ENCODE results near the gene DZIP1L.

The DZIP1L gene

GRCh38 chr3:138068046-138068445, 47.4 kb downstream of the DZIP1L start:
- DNase-seq: no peak

DNA sequence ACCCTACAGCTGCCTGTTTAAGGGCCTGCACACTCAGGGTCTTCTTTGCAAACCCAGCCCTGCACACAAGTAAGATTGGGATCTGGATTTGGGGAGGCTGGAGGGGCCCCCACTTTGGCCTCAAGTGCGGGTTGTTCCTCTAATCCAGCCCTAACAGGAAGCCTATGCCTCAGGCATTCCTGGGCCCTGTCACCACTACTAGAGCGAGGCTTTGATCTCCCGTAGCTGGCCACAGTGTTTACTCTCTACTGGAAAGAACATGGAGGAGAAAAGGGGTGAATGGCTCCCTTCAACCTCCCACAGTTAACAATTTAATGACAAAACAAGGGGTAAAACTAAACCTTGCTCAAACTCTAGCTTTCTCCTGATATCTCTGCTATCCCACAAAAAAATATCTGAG, 48.4 kb downstream of the DZIP1L start:
- no peak for DNase-seq

DNA sequence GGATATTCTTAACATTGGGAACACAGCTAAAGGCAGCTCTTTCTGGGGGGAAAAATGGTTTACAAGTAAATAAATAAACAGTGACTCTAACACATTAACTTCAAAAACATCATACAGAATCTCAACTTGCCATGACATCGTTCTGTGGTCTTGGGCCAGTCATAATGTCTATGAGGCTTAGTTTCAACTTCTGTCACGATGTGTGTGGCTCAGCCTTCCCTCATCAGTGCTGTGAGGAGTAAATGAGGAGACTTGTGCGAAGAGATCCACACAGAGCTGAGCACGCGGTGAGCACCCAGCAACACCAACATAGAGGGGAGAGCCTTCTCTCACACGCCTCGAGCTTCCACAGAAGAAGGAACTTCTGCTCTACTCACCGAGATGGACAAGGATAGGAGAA, 49.0 kb downstream of the DZIP1L start:
- DNase-seq: no peak

DNA sequence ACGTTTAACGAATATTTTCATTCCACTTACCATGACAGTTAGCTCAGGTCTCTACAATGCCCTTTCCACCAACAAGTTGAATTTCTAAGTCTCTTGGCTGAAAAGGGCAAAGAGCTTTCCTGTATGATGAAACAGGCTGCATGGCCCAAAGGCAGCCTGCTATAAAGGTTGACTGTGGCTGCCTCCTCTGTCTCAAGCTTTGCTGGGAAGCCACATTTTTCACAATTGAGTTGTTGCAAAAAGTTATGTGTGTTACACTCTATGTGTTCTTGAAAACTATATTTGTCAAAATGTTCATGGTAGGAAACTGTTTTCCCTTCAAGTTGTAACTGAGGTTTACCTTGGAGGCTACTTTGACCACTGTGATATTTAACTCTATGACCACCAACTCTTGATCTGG, 49.5 kb downstream of the DZIP1L start:
- DNase-seq: no peak

GRCh38 chr3:138063416-138063815, 52.0 kb downstream of the DZIP1L start:
- no peak for DNase-seq

- no peak for DNase-seq
Observed at GRCh38 chr3:138062626-138063025, 52.8 kb downstream of the DZIP1L start.

GRCh38 chr3:138062037-138062436, 53.4 kb downstream of the DZIP1L start:
- DNase-seq: no peak

GRCh38 chr3:138060792-138061191, 54.6 kb downstream of the DZIP1L start:
- no peak for DNase-seq

GRCh38 chr3:138059261-138059660, 56.1 kb downstream of the DZIP1L start:
- DNase-seq: no peak

DNA sequence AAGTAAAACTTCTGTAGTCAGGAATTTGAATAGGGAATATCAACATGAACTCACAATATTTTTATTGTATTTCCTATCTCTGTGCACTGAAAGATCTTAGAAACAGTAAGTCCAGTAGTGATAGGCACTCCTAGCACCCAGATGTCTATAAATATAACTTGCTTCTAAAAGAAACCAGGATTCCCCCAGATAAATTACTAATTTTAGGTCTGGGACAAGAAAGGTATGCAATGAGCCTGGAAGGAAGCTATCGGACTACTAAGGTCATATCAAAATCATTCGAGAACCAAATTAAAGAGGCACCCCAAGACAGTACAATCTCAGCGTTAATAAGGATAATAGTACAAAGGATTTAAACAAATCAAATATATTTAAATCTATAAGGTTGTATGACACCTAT, 58.0 kb downstream of the DZIP1L start:
- no peak for DNase-seq

GRCh38 chr3:138054057-138054456, 61.4 kb downstream of the DZIP1L start:
- DNase-seq: no peak

DNA sequence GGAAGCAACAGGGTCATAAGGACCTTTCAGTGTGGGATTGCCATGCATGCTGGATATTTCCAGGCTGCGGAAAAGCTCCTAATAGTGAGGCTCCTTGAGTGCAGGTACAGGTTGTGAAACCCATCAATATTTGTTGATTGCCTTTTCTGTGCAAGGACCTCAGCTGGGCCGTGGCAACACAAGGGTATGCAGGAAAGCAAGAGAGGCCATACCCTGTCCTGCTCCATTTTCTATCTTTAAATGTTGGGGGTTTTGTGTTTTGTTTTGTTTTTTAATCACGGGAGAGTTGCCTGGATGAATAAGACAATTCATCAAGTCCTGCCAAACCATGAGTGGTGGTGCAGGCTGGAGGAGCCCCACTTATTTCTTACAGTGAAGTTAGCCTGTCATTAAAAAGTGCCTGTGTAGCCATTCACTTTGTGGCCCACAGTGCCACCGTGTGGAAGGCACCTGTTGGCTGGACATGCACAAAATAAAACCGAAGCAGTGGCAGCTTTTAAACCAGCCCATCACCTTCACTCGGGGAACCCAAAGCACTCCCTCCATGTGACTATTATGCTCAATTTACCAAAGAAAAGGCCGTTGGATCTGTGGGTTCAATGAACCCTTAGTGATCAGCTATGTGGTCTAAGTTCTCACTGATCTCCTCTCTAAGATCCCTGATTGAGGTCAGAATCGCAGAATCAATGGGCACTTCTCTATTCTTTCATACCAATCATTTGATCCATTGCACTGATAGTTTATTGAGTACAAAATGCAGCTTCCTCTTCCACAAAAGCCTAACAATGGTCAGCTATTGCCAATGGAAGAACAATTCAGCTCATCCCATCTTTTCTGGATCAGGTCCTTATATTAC, 63.2 kb downstream of the DZIP1L start:
- DNase-seq: no peak

DNA sequence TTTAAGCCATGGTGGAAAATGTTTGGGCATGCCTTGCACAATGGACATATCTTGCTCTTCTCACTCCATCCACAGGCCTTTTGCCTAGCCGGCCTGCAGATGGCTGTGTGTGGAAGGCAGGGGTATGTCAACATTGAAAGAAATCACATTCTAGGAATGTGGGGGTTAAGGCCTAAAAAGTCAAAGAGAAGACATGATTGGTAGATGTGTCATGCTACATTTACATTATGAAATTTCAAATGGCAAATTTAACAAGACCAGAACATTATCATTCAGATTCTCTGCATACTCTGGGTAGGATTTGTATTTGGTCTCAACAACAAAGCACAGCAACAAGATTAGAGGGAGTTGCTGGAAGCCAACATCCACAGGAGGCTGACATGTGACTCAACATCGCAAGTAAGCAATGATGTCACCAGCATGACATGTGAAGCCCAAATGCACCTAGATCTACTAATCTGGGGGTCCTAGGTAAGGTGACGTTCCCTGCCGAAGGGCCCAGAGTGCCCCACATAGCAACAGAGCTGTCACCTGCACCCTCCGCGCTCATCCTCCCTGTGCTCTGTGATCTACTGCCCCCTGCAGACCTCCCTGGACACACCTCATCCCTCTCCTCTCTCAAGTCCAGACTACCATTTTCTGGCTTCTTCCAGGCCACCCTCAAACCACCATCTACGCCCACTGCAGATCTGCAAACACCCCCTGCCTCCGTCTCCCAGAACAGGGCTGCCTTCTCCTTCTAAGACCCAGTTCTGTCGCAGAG, 66.1 kb downstream of the DZIP1L start:
- DNase-seq: no peak

- no peak for DNase-seq
Observed at GRCh38 chr3:138047596-138048158, 67.7 kb downstream of the DZIP1L start.

GRCh38 chr3:138046955-138047354, 68.5 kb downstream of the DZIP1L start:
- DNase-seq: no peak

GRCh38 chr3:138046085-138046484, 69.3 kb downstream of the DZIP1L start:
- no peak for DNase-seq

DNA sequence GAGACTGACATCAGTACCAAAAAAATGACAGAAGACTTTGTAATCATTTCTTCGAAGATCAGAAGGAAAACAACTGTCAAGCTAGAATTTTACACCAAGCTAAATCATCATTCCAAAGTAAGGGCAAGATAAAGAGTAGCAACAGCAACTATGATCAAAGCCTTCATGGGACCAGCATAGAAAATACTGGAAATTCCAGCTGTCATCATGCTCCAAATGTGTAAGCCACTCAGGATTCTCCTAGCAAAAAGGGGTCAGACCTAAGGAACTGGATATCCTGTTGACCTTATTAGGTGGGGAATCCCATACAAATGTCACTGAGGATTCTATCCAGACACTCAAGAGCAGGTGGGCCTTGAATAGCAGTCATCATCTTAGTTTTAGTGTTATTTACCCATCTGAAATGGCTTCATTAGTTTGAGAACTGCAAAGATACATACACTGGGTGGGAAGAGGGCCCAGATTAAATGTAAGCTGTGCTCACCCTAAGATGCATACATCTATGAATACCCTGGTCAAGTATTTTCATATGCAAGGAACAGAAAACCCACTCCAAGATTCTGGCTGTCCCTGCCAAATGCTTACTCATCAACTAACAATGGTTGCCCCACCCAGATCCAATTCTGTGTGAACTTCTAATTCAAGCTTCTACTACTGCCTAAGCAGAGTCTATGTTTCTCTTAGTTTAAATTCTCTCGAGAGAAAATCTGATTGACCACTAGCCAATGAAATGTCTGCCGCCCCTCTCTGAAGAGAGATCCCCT, 72.0 kb downstream of the DZIP1L start:
- DNase-seq: no peak

GRCh38 chr3:138042043-138042442, 73.4 kb downstream of the DZIP1L start:
- DNase-seq: no peak

DNA sequence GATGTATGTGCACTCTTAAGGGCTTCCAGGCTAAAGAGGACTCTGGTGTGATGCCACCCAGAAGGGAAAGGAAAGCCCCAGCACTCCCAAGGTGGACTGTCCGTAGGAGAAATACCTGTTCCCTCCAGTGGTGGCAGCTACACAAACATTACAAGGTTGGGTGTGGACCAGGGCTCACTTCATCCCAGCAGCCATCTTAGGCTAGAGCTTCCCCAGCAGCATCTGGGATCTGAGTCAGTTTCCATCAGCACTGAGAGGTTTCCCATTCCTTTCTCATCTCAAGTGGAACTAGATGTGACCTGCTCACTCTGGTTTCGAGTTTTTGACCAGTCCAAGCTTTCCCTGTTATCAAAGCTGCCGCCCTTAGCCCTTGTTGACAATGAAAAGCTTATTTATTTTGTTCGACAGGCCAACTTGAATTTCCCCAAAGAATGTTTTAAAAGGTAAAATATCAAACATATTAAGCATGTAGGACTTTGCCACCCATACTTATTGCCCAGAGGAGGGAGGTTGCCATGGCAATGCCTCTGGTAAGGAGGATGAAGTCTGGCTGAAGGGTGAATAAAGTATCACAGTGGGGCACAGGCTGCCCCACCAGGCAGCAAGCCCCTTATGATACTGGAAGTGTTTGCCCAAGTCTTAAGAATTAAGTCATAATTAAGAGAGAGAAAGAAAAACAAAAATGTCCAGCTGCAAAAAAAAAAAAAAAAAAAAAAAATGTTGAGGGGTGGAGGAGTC, 76.5 kb downstream of the DZIP1L start:
- no peak for DNase-seq

- DNase-seq: no peak
Observed at GRCh38 chr3:138036572-138036971, 78.8 kb downstream of the DZIP1L start.

DNA sequence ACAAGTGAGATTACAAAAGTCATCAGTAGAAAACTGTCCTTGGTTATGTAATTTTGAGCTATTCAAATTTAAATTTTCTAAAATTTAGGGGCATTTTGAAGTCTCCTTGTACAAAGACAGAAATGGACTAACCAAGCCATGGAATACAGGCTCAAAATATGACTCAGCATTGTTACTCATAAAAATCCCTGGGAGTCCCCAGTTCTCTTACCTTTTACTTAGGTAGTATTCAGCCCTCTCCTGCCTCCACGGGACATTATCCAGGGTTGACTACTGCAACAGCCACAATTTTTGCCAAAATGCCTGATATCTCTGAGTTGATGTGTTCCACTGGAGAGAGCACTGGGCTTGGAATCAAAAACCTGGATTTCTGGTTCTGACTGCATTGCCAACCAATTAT, 80.5 kb downstream of the DZIP1L start:
- DNase-seq: no peak

DNA sequence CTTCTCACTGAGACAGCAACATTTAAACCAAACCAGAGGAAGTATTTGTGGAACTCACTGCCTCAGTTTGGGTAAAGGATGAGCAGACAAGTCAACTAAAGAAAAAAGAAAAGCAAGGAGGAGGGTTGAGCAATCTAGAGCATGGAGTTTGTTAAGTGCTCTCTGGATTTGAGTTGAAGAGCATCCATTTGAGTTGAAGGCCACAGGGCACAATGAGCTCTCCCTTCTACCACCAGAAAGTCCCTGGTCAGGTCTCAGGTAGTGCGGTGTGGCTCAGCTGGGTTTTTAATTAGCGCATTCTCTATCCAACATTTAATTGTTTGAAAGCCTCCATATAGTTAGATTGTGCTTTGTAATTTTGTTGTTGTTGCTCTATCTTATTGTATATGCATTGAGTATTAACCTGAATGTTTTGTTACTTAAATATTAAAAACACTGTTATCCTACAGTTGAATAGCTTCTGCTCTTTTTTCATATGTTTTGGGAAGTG, 82.2 kb downstream of the DZIP1L start:
- no peak for DNase-seq
